ENCODE measurements around the gene ATP6V1G3.

The ATP6V1G3 gene

GRCh38 chr1:198564716-198565115, 24.2 kb upstream of the ATP6V1G3 start (continued):
- TF ChIP-seq AEBP2 (tag by site-specific recombination; IDR thresholded peaks at IDR 0.05; ENCODE audit: borderline replicate concordance) (no peak), ZNF473 (tag by site-specific recombination; IDR thresholded peaks at IDR 0.05) (no peak), ZNF350 (tag by site-specific recombination; IDR thresholded peaks at IDR 0.05) (no peak), ZNF600 (tag by site-specific recombination; IDR thresholded peaks at IDR 0.05) (no peak), OVOL3 (tag by site-specific recombination; IDR thresholded peaks at IDR 0.05) (no peak), HOXC10 (CRISPR knock-in tag; IDR thresholded peaks at IDR 0.05) (no peak), ZBTB10 (tag by site-specific recombination; IDR thresholded peaks at IDR 0.05) (no peak), ZNF521 (tag by site-specific recombination; IDR thresholded peaks at IDR 0.05) (no peak), INSM2 (tag by site-specific recombination; IDR thresholded peaks at IDR 0.05) (no peak)

GRCh38 chr1:198564157-198564556, 23.7 kb upstream of the ATP6V1G3 start:
- Histone ChIP-seq H3K4me1 (ENCODE audit: control insufficient read depth, insufficient read depth, low read length) (no peaks in the 10 kb centered on the region), H3K27ac (ENCODE audit: extremely low read depth, low read depth, low read length) (no peak overlapping the region), H3K36me3 (ENCODE audit: control insufficient read depth in 2 of 2, insufficient read depth in 1 of 2, low read length in 2 of 2) (no peaks in the 10 kb centered on the region), H3K4me3 (ENCODE audit: low read depth, low read length) (no peak overlapping the region), H3K9me3 (ENCODE audit: control insufficient read depth, insufficient read depth, low read depth, low read length) (no peaks in the 10 kb centered on the region)
- TF ChIP-seq ZNF184 (tag by site-specific recombination; IDR thresholded peaks at IDR 0.05), result no peak
- TF ChIP-seq ZNF473 (tag by site-specific recombination; IDR thresholded peaks at IDR 0.05), result no peak
- TF ChIP-seq OSR2 (tag by site-specific recombination; IDR thresholded peaks at IDR 0.05), result no peak
- no peak for TF ChIP-seq ZNF211 (tag by site-specific recombination; IDR thresholded peaks at IDR 0.05; ENCODE audit: low read depth)
- ChIA-PET POLR2A (no interaction called here), CTCF (interaction anchor here (0.7 kb wide), 1 partner anchor 107 kb away, joined by 3 read pairs; no protein-coding TSS in a partner anchor)

- Histone ChIP-seq H3K4me1 (ENCODE audit: control insufficient read depth, insufficient read depth, low read length) (no peaks in the 10 kb centered on the region), H3K4me3 (ENCODE audit: low read depth, low read length) (no peak overlapping the region), H3K9me3 (ENCODE audit: control insufficient read depth, insufficient read depth, low read depth, low read length) (no peaks in the 10 kb centered on the region), H3K27ac (ENCODE audit: extremely low read depth, low read depth, low read length) (no peak overlapping the region), H3K36me3 (ENCODE audit: control insufficient read depth in 2 of 2, insufficient read depth in 1 of 2, low read length in 2 of 2) (no peaks in the 10 kb centered on the region)
- no peak for TF ChIP-seq ZNF174 (tag by site-specific recombination; IDR thresholded peaks at IDR 0.05)
- no peak for TF ChIP-seq ZBTB44 (tag by site-specific recombination; IDR thresholded peaks at IDR 0.05)
- TF ChIP-seq KLF10 (tag by site-specific recombination; IDR thresholded peaks at IDR 0.05), result no peak
- TF ChIP-seq TCF7L2 (IDR thresholded peaks at IDR 0.05; ENCODE audit: borderline replicate concordance, low read depth, low read length), result no peak
- no peak for TF ChIP-seq ZNF292 (tag by site-specific recombination; IDR thresholded peaks at IDR 0.05; ENCODE audit: borderline replicate concordance, low read depth)
- TF ChIP-seq ZBTB21 (tag by site-specific recombination; IDR thresholded peaks at IDR 0.05), result no peak
- no peak for TF ChIP-seq ZNF843 (tag by site-specific recombination; IDR thresholded peaks at IDR 0.05)
- TF ChIP-seq ZNF138 (tag by site-specific recombination; IDR thresholded peaks at IDR 0.05; ENCODE audit: borderline replicate concordance), result no peak
- TF ChIP-seq ZNF660 (tag by site-specific recombination; IDR thresholded peaks at IDR 0.05), result no peak
- no peak for TF ChIP-seq ZNF624 (tag by site-specific recombination; IDR thresholded peaks at IDR 0.05)
- no peak for TF ChIP-seq ZNF302 (tag by site-specific recombination; IDR thresholded peaks at IDR 0.05; ENCODE audit: low read depth)
- no peak for TF ChIP-seq ZNF350 (tag by site-specific recombination; IDR thresholded peaks at IDR 0.05)
- no peak for TF ChIP-seq ZNF37A (tag by site-specific recombination; IDR thresholded peaks at IDR 0.05)
- TF ChIP-seq KLF9 (tag by site-specific recombination; IDR thresholded peaks at IDR 0.05; ENCODE audit: low read depth), result no peak
- TF ChIP-seq ZNF223 (tag by site-specific recombination; IDR thresholded peaks at IDR 0.05), result no peak
- no peak for TF ChIP-seq ZNF140 (tag by site-specific recombination; IDR thresholded peaks at IDR 0.05)
- ChIA-PET CTCF (no interaction called here), POLR2A (no interaction called here)
These were observed 23.1 kb upstream of the ATP6V1G3 start for GRCh38 chr1:198563583-198563982.

Data from HEK293 (cell line).